HUDEP-2 (cell line): ENCODE results near the gene DCBLD1.

Source experiments
- DNase-seq, 76 experiments: peaks; one replicate each; lab custom pipeline; 2025; ENCODE audit not compliant: unreplicated experiment in 76 of 76; lab: John Stamatoyannopoulos, UW

The DCBLD1 gene

DNA sequence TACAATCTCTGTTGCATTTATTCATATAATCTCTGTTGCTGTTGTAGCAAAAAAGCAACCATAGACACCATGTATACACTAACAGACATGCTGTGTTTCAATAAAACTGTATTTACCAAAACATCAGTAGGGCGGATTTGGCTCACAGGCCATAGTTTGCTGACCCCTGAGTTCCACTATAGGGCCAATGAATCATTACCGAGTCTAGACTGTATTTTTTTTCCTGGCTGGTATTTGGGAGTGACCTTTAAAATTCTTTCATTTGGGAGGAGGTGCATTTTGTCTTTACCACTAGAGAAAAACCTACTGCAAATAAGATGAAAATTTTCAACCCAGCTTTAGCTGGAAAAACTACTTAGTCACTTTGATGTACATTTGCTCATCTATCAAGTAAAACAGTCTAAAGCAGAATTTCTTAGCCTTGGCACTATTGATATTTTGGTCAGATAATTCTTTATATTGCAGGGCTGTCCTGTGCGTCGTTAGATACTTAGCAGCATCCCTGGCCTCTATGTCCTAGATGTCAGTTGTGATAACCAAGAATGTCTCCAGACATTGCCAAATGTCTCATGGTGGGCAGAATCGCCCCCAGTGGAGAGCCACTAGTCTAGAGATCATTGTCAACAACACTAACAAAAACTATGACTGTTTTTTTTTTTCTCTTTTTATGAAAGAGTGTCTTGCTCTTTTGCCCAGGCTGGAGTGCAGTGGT, 39.5 kb downstream of the DCBLD1 start:
- DNase-seq = no peak

DNA sequence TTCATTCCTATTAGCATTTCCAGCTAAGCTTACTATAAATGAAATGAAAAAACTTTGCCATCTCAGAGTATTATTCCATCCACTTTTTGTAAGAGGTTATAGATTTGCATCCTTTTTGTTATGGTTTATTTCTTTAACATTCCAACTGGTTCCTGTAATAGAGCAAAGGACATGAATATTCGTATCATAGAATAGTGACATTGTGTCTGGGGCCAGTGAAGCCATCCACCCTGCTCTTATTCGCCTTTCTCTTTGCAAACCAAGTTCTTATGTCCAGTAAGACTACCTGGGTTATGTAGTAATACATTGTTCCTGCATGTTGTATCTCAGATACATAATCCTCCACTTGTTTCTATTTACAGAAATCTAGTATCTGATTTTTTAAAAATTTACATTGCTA, 43.1 kb downstream of the DCBLD1 start:
- DNase-seq = no peak

DNA sequence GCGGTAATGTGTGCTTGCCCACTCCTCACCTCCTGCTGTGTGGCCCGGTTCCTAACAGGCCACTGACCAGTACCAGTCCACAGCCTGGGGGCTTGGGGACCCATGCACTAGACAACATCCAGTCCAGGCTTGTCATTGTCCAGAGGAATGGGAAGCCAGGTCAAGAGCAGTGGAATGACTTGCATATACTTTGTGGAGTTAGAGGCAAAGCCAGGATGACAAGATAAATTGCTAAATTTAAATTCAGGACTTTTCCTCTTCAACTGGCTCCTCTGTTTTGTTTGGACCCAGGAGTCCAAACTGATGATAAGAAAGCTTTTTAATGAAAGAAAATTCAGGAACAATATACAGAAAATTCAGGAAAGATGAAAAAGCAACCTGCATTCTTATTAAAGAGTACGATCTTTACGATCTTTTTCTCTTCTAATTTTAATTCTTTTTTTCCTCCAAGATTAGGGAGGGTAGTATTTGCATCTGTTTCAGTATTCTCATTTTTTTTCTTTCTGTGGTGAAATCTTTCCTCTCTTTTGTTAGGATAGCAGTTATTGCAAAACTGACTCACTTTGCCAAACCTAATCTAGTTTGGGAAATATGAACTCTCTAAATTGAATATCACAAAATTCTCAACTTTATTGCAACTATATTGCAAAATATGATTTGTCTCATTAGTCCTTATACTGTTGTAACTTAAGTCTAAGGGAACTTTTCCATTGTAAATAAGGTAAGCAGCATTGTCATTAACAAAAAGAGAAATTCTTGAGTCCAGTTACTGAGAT, 48.2 kb downstream of the DCBLD1 start:
- DNase-seq = no peak

GRCh38 chr6:117531346-117531745, 48.9 kb downstream of the DCBLD1 start:
- no peak for DNase-seq

- no peak for DNase-seq
Observed at GRCh38 chr6:117531809-117532725, 49.6 kb downstream of the DCBLD1 start.

- no peak for DNase-seq
Observed at GRCh38 chr6:117533775-117534174, 51.3 kb downstream of the DCBLD1 start.

DNA sequence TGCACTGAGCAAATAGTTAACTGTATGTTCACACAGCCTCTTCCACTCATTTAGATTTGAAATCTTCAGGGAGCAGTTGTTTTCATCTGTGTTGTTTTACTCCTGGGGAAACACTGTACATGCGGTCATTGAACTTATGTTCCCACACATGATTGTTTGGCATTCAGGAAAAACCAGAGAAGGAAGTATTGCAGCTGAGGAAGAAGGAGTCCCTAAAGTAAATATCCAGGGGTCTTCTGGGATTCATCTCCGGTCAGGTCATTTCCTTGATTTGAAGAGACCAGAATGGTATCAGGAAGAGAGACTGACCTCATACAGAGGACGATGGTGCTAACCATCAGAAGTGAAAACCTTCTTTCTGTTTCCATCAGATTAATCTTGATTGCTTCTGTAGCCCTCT, 52.5 kb downstream of the DCBLD1 start:
- no peak for DNase-seq

- no peak for DNase-seq
Observed at GRCh38 chr6:117536317-117536716, 53.8 kb downstream of the DCBLD1 start.

- DNase-seq = no peak
Observed at GRCh38 chr6:117538615-117539014, 56.1 kb downstream of the DCBLD1 start.

- no peak for DNase-seq
Observed at GRCh38 chr6:117540670-117541069, 58.2 kb downstream of the DCBLD1 start.

- no peak for DNase-seq
Observed at GRCh38 chr6:117542493-117542892, 60.0 kb downstream of the DCBLD1 start.

GRCh38 chr6:117544716-117545115, 62.2 kb downstream of the DCBLD1 start:
- DNase-seq = peak in 31 of 76 experiments; percentile 5 to 61 (median 25)

DNA sequence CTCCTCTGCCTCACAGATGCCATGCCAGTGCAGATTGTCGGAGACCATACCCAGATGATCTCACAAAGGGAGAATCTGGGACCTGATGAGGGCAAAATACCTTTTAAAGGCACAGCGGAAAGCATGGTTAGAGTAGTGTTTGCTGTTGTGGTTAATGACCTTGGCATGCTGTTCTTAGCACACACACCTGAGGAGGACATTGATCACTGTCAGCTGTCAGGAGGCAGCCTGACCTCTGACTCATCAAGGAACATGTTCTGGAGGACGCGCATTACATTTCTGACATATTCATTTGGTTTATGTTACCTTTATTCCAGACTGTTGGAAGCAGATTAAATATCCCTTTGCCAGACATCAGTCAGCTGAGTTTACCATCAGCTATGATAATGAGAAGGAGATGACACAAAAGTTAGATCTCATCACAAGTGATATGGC, 62.7 kb downstream of the DCBLD1 start:
- no peak for DNase-seq

DNA sequence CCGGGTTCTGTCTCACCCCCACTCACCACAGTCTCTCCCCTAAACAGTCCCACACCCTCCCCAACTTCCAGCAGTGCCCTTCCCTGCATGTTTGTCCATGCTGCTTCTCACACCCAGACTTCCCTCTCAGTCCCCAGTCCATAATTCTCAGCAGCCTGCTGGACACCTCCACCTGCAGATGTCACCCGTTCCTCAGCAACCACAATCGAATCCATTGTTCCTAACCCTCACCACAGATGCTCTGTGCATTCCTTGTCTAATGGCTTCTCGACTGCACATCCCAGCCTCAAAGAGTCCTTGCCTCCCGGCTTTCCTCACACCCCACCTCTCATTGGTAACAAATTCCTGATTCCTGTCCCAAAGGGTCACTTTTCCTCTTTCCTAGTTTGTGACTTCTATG, 64.2 kb downstream of the DCBLD1 start:
- DNase-seq = no peak

- peak in 72 of 76 experiments; percentile 22 to 80 (median 62) for DNase-seq
Observed at GRCh38 chr6:117547688-117548621, 65.5 kb downstream of the DCBLD1 start.

DNA sequence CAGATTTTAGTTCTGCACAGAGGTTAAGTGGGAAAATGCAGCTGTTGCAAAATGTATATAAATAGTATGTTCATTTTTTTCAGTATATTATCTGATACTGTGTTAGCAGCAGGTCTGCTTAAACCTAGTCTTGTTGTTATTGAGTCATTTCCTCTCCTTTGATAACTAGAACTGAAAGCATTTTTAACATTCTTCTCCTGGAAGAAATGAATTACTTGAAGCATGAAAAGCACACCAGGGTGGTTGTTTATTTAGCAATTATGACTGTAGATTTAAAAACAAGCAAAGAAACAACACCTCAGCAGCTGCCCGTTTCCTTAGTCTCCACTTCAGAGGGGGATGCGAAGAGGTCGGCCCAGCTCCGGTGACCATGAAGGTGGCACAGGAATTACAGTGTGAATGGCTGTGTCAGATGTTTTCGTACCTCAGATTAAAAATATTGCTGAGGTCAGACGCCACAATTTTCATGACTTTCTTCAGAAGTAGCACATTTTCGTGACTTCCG, 66.4 kb downstream of the DCBLD1 start:
- no peak for DNase-seq

DNA sequence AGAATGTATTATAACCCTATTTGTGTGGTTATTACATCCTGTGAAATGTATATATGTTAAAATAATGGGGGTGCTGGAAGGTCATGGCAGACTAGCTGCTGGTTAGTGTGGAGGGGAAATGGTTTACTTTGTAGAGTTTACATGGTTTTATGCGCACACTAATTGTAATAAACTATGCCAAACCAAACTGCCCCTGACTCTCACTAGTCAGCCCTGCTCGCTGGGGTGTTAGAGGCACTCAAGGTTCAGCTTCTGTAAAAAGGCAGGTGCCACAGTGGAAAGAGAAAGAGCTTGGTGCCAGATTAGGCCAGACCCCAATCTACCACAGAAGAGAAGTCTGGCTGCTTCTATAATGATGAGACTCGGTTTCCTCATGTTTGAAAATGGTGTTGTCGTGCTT, 67.1 kb downstream of the DCBLD1 start:
- no peak for DNase-seq

GRCh38 chr6:117550078-117550600, 67.7 kb downstream of the DCBLD1 start:
- no peak for DNase-seq

DNA sequence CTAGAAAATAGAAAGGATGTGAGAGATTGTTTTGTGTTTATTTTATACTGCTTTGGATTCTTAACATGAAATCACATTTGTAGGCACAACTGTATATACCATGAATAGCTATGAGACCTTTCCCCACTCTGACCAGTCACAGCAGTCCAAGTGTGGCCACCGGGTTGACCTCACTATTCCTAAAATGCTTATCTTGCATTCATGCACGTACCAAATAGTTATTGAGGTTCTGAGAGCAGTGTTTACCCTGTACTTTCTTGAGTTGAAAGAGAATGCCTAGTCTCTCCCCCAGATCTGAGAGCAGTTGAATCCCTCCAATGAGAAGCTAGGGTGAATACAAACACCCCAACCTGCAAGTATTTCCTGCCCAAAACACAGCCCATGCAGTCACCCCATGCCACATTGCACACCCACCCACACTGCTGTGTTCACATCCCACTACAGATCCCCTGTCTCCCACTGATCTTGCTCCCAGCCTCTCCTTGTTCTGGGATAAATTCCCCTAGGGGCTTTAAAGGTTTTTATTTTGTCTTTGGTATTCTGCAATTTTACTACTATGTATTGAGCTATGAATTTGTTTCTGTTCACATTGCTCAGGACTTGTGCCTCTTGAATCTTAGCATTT, 68.3 kb downstream of the DCBLD1 start:
- no peak for DNase-seq
